Liver (tissue), 9 donors: ENCODE data around the gene CRB2. TPM values are rescaled to one million over a fixed set of nuclear protein-coding genes. Genes with fewer than 3 reads are reported as not detected.

Experiments used
- DNase-seq: peaks from one replicate; pipeline ENCODE4 v3.0.0-alpha.2; 2017; ENCODE audit warnings: low spot score
- H3K27ac ChIP-seq, 2 donors: one replicate each; pipeline ENCODE4 v1.7.0; 2013; ENCODE audit warnings: inconsistent platforms in 2 of 2, low read length in 2 of 2, control low read depth in 1 of 2, low read depth in 1 of 2, mild to moderate bottlenecking in 1 of 2
- H3K27me3 ChIP-seq, 4 donors: one replicate each; pipeline versions ENCODE4 v1.6.1 to v1.7.0; 2013; ENCODE audit warnings: low read length in 3 of 4, inconsistent platforms in 1 of 4, mild to moderate bottlenecking in 1 of 4, moderate library complexity in 1 of 4; ENCODE audit not compliant: control insufficient read depth in 4 of 4, insufficient read depth in 4 of 4
- H3K36me3 ChIP-seq, 4 donors: one replicate each; pipeline versions ENCODE4 v1.6.1 to v1.7.0; 2013; ENCODE audit warnings: low read length in 3 of 4, mild to moderate bottlenecking in 3 of 4, low read depth in 1 of 4, moderate library complexity in 1 of 4; ENCODE audit not compliant: control insufficient read depth in 4 of 4, insufficient read depth in 3 of 4
- H3K4me1 ChIP-seq, 4 donors: one replicate each; pipeline versions ENCODE4 v1.6.1 to v1.7.0; 2013; ENCODE audit warnings: low read length in 3 of 4, mild to moderate bottlenecking in 3 of 4, moderate library complexity in 1 of 4; ENCODE audit not compliant: control insufficient read depth in 4 of 4, insufficient read depth in 4 of 4
- H3K4me3 ChIP-seq, 3 donors: one replicate each; pipeline versions ENCODE4 v1.6.1 to v1.7.0; 2013; ENCODE audit warnings: low read length in 3 of 3, control low read depth in 1 of 3, low read depth in 1 of 3, mild to moderate bottlenecking in 1 of 3
- H3K9ac ChIP-seq, 2 donors: one replicate each; pipeline ENCODE4 v1.7.0; 2013; ENCODE audit warnings: low read length in 2 of 2, mild to moderate bottlenecking in 2 of 2, moderate library complexity in 2 of 2, control low read depth in 1 of 2, low read depth in 1 of 2
- H3K9me3 ChIP-seq, 4 donors: one replicate each; pipeline versions ENCODE4 v1.6.1 to v1.7.0; 2013; ENCODE audit warnings: low read length in 3 of 4; ENCODE audit not compliant: control insufficient read depth in 4 of 4
- EGR1 ChIP-seq, 2 donors: IDR thresholded peaks; 2 replicates each; pipeline ENCODE4 v1.6.1; 2016 to 2018; ENCODE audit warnings: antibody characterized with exemption in 2 of 2, low read depth in 2 of 2
- GABPA ChIP-seq, 2 donors: IDR thresholded peaks in 1 of 2; conservative IDR thresholded peaks in 1 of 2; 2 replicates each; pipeline ENCODE4 v1.6.1; 2016; ENCODE audit warnings: antibody characterized with exemption in 2 of 2, mild to moderate bottlenecking in 1 of 2, moderate library complexity in 1 of 2
- HNF4A ChIP-seq, 2 donors: conservative IDR thresholded peaks; 2 replicates each; pipeline ENCODE4 v1.6.1; 2016; ENCODE audit warnings: antibody characterized with exemption in 2 of 2, mild to moderate bottlenecking in 2 of 2
- HNF4G ChIP-seq: IDR thresholded peaks from 2 replicates; pipeline ENCODE4 v1.6.1; 2016; ENCODE audit warnings: antibody characterized with exemption
- JUND ChIP-seq, 2 donors: IDR thresholded peaks; 2 replicates each; pipeline ENCODE4 v1.6.1; 2016; ENCODE audit warnings: antibody characterized with exemption in 2 of 2
- NR2F2 ChIP-seq: IDR thresholded peaks from 2 replicates; pipeline ENCODE4 v1.6.1; 2016; ENCODE audit warnings: antibody characterized with exemption
- RAD21 ChIP-seq, 2 donors: IDR thresholded peaks; 2 replicates each; pipeline ENCODE4 v1.6.1; 2016; ENCODE audit warnings: antibody characterized with exemption in 2 of 2, mild to moderate bottlenecking in 2 of 2
- SP1 ChIP-seq: IDR thresholded peaks from 2 replicates; pipeline ENCODE4 v1.6.1; 2018; ENCODE audit warnings: antibody characterized with exemption, mild to moderate bottlenecking
- TAF1 ChIP-seq: conservative IDR thresholded peaks from 2 replicates; pipeline ENCODE4 v1.6.1; 2016; ENCODE audit warnings: antibody characterized with exemption, mild to moderate bottlenecking
- YY1 ChIP-seq: IDR thresholded peaks from 2 replicates; pipeline ENCODE4 v1.6.1; 2016; ENCODE audit warnings: antibody characterized with exemption, mild to moderate bottlenecking
- WGBS: extraction: QIAGEN DNeasy Blood & Tissue Kit; methylation state at CpG from one replicate; pipeline ENCODE4 v1.1.7; 2013; 5-methylcytosine and 5-hydroxymethylcytosine counted together
- polyA plus RNA-seq, 2 donors: library from polyadenylated mRNA; stranded (reverse) in 1 of 2; unstranded in 1 of 2; fragments of 200-250 nt in 1 of 2; fragments of >200 nt in 1 of 2; fragmentation: Nextera tagmentation in 1 of 2; extraction: Ambion mirVana in 1 of 2; gene quantifications; one replicate each; pipeline versions ENCODE4 v1.2.1 to v1.2.3, GENCODE V29; 2013 to 2015
- total RNA-seq, 2 donors: library from RNA; depleted of rRNA; stranded (reverse); fragments of >200 nt; gene quantifications; one replicate each; pipeline ENCODE4 v1.2.3, GENCODE V29; 2014
- TF ChIP-seq, protein P1 (sequence below): IDR thresholded peaks from 2 replicates; pipeline ENCODE4 v1.6.1; 2016; ENCODE audit warnings: antibody characterized with exemption, mild to moderate bottlenecking
- TF ChIP-seq, protein P2 (sequence below): IDR thresholded peaks from 2 replicates; pipeline ENCODE4 v1.6.1; 2016; ENCODE audit warnings: antibody characterized with exemption
- TF ChIP-seq, protein P3 (sequence below): IDR thresholded peaks from 2 replicates; pipeline ENCODE4 v1.6.1; 2016; ENCODE audit warnings: antibody characterized with exemption
- TF ChIP-seq, protein P4 (sequence below): IDR thresholded peaks from 2 replicates; pipeline ENCODE4 v1.6.1; 2016; ENCODE audit warnings: antibody characterized with exemption
- donor health status: healthy.
- donor health status: healthy.
- donor health status: healthy.
- donor health status: healthy.
- donor health status: healthy.

CRB2 gene
- total and polyA plus RNA-seq, 4 donors: 1.7 TPM; not detected in 3

DNA sequence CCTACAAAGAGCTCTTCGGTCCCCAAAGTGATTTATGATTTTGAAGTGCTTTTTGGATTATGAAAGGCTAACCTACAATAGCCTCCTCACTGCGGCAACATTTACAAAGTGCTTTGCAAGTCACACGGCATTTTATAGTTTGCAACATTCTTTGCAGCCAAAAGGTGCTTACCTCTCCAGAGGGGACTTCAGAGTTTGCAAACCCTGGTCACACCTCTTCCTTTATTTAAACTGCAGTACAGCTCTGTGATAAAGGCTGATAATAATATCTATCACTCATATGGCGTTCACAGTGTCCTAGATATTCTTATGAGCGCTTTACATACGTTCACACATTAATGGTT lies 20.0 kb upstream of the CRB2 start:
- Histone ChIP-seq H3K4me1 (no peaks in the 10 kb centered on the region), H3K27ac (no peak overlapping the region)
- 90% methylated on average over 6 of the region's 6 CpGs for WGBS

DNA sequence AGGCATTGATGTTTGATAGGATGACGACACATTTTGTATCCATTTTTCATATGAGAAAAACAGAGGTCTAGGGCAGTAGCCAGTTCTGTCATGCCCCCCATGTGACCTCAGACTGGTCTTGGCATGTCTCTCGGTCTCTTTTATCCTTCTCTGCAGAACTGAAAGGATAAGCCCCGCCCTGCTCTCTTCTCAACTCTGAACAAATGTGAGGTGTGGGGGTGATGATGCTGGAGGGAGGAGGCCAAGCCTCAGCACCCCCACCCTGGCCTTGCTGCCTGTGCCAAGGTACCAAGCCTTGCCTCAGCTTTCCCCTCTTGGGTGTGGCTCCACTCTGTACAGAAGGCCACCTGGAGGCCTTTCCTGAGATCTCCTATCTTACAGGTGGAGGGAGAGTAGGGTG lies 19.5 kb upstream of the CRB2 start:
- Histone ChIP-seq H3K4me1 (no peaks in the 10 kb centered on the region), H3K27ac (no peak overlapping the region)
- 94% methylated on average over 3 of the region's 3 CpGs for WGBS

More for the DNA sequence above, 20.0 kb upstream of the CRB2 start:
- Histone ChIP-seq H3K36me3 (no peaks in the 10 kb centered on the region), H3K27me3 (no peaks in the 10 kb centered on the region), H3K9me3 (no peaks in the 10 kb centered on the region), H3K4me3 (no peak overlapping the region), H3K9ac (no peak overlapping the region)
- no peak for DNase-seq
- no peak for TF ChIP-seq RAD21 (IDR thresholded peaks at IDR 0.05)
- TF ChIP-seq, protein P1, sequence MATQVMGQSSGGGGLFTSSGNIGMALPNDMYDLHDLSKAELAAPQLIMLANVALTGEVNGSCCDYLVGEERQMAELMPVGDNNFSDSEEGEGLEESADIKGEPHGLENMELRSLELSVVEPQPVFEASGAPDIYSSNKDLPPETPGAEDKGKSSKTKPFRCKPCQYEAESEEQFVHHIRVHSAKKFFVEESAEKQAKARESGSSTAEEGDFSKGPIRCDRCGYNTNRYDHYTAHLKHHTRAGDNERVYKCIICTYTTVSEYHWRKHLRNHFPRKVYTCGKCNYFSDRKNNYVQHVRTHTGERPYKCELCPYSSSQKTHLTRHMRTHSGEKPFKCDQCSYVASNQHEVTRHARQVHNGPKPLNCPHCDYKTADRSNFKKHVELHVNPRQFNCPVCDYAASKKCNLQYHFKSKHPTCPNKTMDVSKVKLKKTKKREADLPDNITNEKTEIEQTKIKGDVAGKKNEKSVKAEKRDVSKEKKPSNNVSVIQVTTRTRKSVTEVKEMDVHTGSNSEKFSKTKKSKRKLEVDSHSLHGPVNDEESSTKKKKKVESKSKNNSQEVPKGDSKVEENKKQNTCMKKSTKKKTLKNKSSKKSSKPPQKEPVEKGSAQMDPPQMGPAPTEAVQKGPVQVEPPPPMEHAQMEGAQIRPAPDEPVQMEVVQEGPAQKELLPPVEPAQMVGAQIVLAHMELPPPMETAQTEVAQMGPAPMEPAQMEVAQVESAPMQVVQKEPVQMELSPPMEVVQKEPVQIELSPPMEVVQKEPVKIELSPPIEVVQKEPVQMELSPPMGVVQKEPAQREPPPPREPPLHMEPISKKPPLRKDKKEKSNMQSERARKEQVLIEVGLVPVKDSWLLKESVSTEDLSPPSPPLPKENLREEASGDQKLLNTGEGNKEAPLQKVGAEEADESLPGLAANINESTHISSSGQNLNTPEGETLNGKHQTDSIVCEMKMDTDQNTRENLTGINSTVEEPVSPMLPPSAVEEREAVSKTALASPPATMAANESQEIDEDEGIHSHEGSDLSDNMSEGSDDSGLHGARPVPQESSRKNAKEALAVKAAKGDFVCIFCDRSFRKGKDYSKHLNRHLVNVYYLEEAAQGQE: no peak

DNA sequence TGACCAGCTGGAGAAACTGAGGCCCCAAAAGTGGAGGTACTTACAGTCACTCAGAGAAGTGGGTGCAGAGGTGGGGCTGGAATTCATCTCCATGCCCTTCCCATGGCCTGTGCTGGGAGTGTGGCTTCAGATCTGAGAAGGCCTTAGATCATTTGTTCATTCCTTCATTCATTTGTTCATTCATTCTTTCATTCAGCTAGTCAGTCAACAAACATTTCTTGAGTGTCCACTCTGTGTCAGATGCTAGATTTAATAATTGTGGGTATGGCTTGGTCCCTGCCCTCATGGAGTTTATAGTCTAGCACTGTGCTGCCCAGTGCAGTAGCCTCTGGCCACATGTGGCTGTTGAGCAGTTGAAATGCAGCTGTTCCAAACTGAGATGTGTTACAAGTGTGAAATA lies 19.0 kb upstream of the CRB2 start:
- no peak for DNase-seq
- no peak for TF ChIP-seq EGR1 (IDR thresholded peaks at IDR 0.05; ENCODE audit: low read depth in 2 of 2)
- TF ChIP-seq SP1: no peak
- TF ChIP-seq, protein P2, sequence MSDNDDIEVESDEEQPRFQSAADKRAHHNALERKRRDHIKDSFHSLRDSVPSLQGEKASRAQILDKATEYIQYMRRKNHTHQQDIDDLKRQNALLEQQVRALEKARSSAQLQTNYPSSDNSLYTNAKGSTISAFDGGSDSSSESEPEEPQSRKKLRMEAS: no peak
- no peak for TF ChIP-seq JUND (IDR thresholded peaks at IDR 0.05)
- TF ChIP-seq TAF1: no peak
- no peak for TF ChIP-seq GABPA (IDR thresholded peaks at IDR 0.05 in 1 of 2, conservative IDR thresholded peaks at IDR 0.05 in 1 of 2)
- no peak for TF ChIP-seq RAD21 (IDR thresholded peaks at IDR 0.05)
- TF ChIP-seq, protein P3, sequence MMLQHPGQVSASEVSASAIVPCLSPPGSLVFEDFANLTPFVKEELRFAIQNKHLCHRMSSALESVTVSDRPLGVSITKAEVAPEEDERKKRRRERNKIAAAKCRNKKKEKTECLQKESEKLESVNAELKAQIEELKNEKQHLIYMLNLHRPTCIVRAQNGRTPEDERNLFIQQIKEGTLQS: no peak
- no peak for TF ChIP-seq NR2F2
- TF ChIP-seq HNF4A (conservative IDR thresholded peaks at IDR 0.05): no peak
- TF ChIP-seq YY1: no peak
- H3K4me3 ChIP-seq: no peak overlapping the region
- no peaks in the 10 kb centered on the region for H3K4me1 ChIP-seq
- no peak overlapping the region for H3K27ac ChIP-seq
- no peak overlapping the region for H3K9ac ChIP-seq
- no peaks in the 10 kb centered on the region for H3K9me3 ChIP-seq
- no peaks in the 10 kb centered on the region for H3K36me3 ChIP-seq
- H3K27me3 ChIP-seq: no peaks in the 10 kb centered on the region

More for the DNA sequence above, 19.5 kb upstream of the CRB2 start:
- no peaks in the 10 kb centered on the region for H3K36me3 ChIP-seq
- no peak for DNase-seq
- no peaks in the 10 kb centered on the region for H3K9me3 ChIP-seq
- H3K4me3 ChIP-seq: no peak overlapping the region
- no peak for TF ChIP-seq GABPA (IDR thresholded peaks at IDR 0.05 in 1 of 2, conservative IDR thresholded peaks at IDR 0.05 in 1 of 2)
- TF ChIP-seq, protein P3: no peak
- TF ChIP-seq NR2F2: no peak
- TF ChIP-seq, protein P4, sequence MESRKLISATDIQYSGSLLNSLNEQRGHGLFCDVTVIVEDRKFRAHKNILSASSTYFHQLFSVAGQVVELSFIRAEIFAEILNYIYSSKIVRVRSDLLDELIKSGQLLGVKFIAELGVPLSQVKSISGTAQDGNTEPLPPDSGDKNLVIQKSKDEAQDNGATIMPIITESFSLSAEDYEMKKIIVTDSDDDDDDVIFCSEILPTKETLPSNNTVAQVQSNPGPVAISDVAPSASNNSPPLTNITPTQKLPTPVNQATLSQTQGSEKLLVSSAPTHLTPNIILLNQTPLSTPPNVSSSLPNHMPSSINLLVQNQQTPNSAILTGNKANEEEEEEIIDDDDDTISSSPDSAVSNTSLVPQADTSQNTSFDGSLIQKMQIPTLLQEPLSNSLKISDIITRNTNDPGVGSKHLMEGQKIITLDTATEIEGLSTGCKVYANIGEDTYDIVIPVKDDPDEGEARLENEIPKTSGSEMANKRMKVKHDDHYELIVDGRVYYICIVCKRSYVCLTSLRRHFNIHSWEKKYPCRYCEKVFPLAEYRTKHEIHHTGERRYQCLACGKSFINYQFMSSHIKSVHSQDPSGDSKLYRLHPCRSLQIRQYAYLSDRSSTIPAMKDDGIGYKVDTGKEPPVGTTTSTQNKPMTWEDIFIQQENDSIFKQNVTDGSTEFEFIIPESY: no peak
- no peak for TF ChIP-seq YY1
- TF ChIP-seq HNF4G: no peak
- H3K27me3 ChIP-seq: no peaks in the 10 kb centered on the region
- no peak overlapping the region for H3K9ac ChIP-seq
